Left hindlimb (tissue), 1 donor: ENCODE measurements around the gene PRG3.
"Not testable (repeated sequence)": the region's sequence is repeated elsewhere in the genome, so short reads cannot be mapped to it uniquely, and the experiment has no call there.

Experiments used
- DNase-seq: peaks from one replicate; pipeline ENCODE4 v3.0.0-alpha.2; 2018

Gene PRG3

DNA sequence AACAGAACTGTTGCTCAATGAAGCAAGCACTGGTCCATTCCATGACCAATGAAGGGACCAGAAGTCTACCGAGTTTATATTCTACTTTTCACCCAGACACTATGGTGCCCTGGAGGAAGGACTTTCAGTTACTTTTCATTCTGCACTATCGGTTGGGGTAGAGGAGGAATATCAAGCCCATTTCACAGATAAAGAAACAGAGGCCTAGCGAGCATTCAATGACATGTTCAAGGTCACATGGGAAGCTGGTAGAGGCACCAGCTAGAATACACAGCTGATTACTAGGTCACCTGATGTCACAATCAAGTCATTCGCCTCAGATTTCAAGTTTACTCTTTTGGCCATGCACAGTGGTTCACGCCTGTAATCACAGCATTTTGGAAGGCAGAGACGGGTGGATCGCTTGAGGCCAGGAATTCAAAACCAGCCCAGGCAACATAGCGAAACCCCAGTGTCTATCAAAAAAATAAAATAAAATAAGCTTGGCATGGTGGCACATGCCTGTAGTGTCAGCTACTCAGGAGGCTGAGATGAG lies 27.1 kb upstream of the PRG3 start:
- no peak for DNase-seq

DNA sequence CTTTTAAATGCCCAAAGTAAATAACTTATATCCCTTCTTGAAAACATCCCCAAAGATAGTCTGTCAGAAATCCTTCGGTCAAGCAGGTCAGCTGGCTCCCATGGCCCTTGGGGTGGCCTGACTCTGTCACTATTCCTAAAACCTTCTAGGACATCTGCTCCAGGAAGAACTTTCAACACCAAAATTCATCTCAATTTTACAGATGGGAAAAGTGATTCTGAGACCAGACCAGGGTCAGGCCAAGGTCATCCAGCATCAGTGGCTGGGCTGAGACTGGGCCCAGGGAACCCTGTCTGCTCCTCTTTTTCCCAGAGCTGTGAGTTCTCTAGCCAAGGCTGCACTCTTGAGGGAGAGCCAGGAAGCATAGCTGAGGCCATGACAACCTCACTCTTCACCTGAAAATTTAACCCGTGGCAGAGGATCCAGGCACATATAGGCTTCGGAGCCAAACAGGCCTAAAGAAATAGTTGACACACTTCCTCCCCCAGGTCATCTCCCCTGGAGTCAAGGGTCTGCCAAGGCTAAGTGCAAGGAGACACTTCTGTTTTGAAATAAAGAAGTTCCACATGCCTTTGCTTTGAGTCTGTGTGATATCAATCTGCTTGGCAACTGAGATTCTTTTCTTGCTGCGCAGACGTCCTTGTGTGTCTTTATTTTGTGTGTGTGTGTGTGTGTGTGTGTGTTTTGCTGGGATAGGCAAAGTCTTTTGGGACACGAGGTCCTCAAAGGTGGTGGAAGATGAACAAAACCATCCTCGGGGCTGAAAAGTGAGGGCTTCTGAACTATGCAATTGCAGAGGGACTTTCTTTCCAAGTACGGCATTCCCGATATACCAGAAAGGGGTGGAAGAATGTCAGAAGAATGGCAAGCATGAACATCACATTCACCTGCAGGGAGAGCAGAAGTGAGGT lies 26.3 kb upstream of the PRG3 start:
- DNase-seq, result no peak

DNA sequence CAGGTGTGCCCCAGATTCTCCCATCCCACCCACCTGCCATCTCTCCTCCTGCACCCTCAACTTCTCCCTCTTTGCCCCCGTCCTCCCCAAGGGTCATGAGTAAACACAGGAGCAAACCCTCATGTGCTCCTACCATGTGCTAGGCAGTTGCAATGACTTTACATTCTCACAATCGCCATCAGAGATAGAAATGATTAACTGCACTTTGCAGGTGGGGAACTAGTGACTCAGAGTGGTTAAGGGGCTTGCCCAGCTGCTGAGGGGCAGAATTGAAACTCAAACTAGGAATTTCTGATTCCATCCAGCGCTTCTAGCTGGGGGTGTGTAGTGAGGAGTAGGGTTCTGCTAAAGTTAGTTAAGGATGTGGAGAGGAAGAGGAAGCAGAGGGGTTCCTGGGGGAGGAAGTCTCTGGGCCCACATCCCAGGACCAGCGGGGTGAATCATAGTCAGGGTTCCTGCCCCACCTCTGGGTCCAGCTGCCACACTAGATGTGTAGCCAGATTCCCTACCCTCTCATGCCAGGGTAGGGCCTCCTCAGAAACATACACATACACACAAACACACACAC lies 25.5 kb upstream of the PRG3 start:
- DNase-seq, result no peak

DNA sequence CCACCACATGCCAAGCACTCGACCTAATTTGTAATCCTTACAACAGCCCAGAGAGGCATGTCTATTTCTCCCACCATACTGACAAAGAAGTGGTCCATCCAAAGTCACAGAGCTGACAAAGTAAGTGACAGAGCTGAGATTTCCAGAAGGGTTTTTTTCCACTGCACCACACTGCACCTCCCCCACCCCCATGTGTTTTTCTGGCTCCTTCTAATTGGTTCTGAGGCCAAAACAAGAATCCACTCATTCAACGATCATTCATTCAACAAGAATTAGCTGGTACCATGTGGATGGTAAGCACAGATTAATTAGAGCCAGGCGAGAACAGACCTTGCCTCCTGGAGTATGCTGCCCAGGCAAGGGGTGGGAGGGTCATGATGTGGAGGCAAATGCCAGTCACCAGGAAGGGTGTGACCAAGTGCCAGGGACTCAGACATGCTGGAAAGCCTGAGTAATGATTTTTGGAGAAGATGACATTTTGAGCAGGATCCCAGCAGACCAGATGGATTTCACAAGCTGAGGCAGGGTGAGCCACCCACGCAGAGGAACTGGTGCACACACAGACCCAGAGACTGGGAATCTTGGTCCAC lies 24.4 kb upstream of the PRG3 start:
- no peak for DNase-seq

DNA sequence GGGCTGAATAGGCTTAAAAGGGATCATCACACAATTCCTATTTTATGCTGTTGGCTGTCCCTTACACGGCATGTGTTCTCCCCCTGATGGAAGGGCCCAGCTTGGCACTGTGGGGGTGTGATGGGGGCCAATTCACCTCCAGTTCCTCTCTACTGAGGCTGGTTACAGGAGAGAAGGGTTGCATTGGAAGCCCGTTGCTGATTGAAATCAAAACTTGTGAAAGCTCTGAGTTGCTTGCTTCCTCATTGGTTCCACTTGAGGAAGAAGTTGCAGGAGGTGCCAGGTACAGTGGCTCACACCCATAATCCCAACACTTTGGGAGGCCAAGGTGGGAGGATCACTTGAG lies 22.8 kb upstream of the PRG3 start:
- DNase-seq, result no peak

DNA sequence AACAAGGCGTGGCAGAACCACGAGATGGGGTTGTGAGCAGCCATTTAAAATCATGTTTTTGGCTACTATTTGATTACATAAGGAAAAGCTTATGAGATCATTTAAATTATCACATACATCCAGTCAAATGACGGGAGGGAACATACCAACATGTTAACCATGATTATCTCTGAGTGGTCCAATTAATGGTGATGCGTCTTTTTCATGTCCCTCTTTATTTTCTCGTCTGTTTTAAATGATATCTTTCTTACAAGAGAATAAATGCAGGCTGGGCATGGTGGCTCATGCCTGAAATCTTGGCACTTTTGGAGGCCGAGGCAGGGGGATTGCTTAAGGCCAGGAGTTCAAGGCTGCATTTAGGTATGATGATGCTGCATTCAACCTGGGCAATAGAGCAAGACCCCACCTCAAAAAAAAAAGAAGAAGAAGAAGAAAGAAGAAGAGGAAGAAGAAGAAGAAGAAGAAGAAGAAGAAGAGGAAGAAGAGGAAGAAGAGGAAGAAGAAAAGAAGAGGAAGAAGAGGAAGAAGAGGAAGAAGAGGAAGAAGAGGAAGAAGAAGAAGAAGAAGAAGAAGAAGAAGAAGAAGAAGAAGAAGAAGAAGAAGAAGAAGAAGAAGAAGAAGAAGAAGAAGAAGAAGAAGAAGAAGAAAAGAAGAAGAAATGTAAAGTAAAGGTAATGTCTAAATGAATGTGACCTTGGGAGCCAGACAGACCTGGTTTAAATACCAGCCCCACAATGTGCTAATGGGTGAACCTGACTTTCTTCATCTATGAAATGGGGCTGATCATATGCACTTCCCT lies 22.3 kb upstream of the PRG3 start:
- DNase-seq, result not testable (repeated sequence)

DNA sequence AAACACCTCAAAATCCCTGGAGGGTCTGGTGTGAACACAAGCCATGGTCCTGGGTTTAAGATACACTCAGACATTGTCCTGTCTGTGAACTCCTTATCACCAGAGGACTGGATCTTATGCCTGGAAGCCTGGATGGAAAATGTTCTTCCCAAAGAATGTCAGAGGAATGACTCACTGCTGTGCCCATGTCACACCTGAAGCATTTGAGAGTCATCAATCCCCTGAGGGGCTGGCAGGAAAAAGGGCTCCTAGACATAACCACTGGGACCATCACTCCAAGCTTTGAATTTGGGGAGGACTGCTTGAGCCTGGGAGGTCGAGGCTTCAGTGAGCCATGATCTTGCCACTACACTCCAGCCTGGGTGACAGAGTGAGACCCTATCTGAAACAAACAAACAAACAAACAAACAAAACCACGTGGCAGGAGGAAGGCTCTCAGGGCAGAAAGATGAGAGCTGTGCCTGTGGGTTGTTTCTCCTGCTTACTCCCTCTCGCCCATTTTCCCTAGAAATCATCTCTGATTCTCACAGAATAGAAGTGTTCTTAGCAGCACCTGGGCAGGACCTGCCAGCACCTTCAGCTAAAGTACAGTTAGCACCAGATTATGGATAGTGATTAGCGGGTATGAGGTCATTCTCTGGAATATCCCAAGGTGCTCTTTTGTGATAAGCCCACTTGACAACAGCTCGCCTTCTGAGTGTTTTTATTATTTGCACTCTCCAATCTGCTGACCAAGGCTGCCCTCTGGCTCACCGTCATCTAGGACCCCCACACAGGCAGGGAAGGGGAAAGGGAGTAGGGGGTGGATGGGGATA lies 21.4 kb upstream of the PRG3 start:
- DNase-seq, result no peak

DNA sequence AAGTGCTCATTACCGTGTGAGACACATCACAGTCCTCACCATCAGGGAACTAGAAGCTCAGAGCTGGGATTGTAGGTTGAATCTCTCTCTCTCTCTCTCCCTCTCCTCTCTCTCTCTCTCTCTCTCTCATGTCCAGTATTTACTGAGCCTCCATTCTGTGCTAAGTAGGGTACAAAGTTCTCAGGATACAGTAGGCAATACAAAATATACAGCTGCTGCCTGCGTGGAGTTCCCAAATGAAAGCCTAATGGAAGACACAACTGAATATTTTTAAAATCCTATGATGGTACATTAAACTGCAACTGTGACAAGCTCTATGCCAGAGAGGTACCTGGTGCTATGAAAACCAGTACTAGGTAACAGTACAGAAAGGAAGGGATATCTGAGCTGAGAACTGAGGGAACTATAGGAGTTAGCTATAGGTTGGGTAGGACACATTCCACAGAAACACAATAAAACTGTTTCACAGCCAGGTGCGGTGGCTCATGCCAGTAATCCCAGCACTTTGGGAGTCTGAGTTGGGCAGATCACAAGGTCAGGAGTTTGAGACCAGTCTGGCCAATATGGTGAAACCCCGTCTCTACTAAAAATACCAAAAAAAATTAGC lies 19.1 kb upstream of the PRG3 start:
- no peak for DNase-seq

DNA sequence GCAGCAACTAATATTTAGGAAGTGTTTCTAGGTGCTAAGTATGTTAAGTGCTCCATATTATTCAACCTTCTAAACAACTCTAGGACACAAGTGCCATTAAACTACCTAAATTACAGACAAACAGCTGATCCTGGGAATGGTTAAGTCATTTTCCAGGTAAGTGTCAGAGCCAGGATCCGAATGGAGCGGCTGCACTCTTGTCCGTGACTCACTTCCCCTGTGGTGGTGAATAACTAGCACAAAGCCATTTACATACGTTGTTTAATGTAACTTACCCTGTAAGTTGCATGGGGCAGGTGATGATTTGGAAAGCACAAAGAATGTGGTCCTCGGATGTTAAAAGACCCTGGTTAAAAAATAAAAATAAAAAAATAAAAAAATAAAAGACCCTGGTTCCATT lies 18.3 kb upstream of the PRG3 start:
- no peak for DNase-seq

DNA sequence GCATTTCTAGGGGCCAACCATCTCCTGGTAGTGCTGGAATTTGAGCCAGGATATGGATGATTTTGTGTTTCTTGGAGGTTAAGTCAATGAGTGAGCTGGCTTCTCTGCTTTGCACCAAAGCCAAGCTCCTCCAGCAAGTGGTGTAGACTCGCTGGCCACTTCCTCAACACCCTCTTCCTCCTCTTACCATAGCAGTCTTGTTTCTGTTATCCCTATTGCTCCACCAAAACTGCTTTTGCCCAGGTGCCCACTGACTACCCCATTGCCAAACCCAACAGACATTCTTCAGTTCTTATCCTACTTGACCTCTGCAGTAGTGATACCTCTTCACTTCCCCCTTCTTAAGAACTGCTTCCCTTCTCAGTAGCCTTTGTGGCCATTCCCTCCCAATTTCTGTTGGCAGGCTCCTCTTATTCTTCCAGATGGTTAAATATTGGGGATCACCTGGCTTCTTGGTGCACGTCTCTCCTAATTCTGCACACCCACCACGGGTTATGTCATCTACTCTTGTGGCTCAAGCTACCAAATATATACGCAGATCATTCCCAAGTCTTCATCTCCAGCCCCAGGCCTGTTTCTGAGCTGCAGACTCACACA lies 16.5 kb upstream of the PRG3 start:
- no peak for DNase-seq

DNA sequence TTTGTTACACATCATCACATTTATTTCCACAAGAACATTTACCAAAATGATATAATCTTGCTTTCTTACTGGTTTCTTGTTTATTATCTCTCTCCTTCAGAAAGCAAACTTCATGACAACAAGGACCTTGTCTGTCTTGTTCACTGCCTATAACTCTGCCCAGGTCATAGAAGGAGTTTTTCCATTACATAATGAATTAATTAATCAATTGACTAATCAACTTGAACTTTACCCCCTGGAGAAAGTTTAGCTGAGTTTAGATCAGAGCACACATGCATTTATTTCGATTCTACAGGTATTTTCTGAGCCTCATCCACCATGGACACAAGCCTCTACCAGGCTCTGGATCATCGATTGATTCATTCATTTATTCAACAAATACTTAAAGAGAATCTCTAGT lies 15.8 kb upstream of the PRG3 start:
- no peak for DNase-seq

DNA sequence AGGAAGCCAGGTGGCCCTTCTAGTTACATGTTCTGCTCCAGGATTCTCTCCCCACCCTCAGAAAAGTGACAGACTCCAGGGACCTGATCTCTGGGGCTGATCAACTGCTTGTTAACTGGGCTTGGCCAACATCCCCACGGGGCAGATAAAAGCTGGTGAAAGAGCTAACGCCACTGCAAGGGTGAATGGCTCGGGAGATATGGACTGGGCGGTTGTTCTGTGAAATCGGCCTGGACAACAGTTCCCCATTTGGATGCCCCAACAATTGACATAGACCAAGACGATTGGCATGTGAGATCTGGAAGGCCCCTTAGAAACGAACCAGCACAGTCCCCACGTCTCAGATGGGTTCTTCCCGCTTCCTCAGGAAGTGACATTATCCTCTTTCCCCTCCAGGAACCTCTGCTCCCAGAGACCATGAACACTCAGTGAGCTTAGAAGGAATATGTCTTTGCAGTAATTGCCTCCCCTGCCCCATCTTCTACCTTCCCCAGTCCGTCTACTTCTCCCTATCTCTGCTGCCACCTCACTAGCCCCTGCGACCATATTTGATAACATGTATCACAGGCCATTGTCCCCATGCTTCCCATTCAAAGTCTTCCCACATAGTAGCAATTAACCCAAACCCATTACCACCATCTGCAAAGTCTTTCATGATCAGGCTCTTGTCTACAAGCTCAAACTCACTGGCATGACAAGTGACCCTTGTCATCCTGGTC lies 15.1 kb upstream of the PRG3 start:
- no peak for DNase-seq

DNA sequence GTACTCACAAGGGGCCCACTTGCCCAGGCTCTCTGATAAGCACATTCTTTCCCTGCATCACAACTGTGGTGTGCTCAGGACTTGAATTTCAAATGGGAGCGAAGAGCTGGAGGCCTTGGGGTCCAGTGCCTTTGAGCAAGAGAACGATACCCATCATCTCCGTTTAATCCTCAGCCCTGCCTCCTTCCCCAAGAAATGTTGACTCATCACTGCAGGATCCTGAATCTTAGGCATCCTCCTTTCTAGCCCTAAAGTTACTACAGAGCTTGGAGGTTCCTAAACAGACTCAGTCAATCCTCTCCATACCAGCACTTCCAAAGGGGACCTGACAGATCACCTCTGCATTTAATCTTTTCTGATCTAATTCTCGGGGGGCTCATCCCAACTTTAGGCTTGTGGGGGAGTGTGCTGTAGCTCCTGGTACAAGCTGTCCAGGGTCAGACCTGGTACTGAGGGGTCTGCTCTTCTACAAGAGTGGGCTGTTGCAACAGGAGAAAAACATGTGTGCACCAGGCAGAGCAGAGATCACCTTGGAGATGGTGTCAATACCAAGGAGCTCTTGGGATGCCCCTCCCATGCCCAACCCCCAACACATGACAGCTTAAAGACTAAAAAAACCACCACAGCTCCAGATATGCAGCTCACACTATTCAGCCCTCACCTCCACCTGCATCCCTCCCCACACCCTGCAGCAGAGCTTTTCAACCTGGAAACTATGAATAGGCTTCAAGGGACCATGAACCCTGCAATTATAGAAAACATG lies 13.4 kb upstream of the PRG3 start:
- no peak for DNase-seq

DNA sequence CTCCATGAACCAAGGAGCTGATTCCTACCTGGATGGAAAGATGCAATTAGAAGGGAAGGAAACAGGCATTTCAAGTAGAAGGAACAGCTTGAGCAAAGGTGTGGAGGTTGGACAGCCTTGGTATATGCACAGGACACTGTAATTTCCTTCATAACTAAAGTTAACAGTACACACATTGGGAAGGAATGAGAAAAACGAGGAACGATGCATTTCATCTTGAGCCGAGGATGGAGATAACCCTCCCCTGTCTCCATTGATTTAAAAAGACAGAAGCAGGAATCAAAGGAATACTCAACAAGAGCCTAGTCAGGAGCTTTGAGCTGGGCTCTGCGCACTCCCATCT lies 11.8 kb upstream of the PRG3 start:
- no peak for DNase-seq

DNA sequence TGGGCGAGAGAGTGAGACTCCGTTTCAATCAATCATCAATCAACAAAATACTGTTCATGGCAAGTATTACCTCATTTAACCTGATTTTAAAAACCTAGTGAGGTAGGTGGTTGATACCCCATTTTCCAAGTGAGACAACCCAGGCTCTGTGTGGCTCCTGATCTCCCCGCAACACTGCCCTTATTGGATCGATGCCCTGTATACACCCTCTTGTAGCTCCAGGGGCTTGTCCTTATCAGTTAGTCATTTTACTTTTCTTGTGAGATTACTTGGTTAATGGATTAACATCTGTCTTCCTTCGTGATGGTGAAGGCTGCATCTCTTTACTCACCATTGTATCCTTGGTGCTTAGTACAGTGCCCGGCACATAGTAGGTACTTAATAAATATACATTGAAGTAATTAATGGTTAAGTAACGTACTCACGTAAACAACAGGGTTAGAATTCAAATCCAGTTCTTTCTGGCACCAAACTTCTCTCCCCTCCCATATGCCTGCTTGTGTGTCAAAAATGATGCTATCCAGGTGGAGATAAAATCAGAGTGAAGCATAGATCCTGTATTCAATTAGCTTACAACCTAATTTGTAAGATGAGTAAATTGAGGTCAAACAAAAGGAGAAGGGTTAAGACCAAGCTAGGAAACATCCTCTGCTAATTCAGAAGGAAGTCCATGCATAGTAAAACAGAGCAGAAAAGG lies 11.3 kb upstream of the PRG3 start:
- no peak for DNase-seq

DNA sequence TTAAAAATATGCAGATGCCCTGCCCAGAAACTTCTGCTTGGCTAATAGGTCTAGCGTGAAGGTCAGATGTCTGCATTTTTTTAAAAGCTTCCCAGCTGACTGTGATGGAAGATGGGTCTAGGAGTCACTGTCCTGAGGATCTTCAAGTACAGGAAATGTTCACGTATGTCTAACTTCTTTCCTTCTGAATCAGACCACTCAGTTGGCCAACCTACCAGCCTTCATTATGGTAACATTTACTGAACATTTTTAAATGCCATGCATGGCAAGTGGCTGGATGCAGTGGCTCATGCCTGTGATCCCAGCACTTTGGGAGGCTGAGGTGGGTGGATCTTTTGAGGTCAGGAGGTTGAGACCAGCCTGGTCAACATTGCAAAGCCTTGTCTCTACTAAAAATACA lies 10.6 kb upstream of the PRG3 start:
- DNase-seq, result no peak

DNA sequence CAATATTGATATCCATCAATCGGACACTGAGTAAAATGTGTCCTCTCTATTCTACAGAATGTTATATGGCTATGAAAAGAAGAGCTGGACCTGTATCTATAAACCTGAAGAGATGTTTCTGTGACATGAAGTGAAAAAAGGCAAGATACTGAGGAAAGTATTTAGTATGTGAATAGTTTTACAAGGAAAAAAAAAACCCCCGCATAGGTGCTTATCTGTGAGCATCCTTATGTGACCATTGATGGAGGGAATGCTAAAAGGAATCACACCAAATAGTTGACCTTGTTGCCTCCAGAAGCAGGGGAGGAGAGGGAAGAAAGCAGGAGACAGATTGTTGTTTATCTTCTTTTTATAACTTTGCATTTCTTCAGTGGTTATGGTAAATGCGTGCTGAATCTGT lies 10.2 kb upstream of the PRG3 start:
- DNase-seq, result no peak

DNA sequence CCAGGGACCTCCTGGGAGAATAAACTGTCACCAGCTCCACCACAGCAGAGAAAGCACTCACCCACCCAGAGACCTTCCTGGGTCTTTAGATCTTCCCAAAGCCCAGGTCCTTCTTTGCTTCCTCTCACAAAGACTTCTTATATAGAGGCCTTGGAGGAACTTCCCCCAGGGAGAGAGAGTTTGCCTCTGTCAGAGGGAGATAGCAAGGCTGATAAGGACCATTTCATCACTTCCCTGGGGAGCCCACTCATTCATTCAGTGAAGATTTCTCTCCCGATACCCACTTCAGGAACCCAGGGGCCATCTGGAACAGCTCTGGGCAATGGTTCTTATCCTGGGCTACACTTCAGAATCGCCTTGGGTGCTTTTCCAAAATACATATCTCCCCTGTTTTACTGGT lies 9.6 kb upstream of the PRG3 start, which contains the start of gene PRG2:
TSS of gene PRG2 (minus strand) at position 116 of the 400 bp plus-strand sequence. CDS start 706 bp downstream, outside the sequence.
- no peak for DNase-seq

DNA sequence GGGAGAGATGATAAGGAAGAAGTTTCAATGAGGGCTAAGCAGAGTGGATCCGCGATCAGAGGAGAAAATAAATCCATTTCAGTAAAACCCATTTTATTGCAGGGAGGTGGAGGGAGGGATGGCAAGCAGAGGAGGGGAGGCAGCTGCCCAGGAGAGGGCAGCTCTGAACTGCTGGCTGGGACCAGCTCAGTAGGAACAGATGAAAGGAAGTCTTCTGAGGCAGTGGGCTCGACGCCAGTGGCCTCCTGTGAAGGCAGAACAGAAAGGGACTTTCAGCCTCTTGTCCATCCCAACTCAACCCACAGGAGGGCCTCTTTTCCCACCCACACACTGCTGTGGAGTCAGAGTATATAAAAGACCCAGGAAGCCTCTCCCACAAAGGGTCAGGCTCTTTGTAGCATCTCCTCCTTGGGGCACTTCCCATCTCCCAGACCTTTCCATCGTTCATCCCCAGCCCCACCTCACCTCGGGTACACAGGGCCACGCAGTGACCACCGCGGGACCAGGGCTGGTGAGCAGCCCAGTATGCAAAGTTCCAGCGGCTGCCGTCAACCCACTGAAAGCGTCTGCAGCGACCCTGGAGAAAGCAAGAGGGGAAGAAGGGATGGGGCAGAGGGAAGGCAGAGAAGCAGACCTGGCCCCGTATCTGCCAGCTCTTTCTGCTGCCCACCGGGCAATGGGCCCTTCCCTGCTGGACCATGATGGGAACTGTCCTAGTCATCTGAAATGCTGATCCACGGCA lies 6.5 kb upstream of the PRG3 start:
- no peak for DNase-seq
